IMR-90 (cell line): Measurements from ENCODE around the gene TMX3. TPM values are rescaled to one million over a fixed set of nuclear protein-coding genes. Genes with fewer than 3 reads are reported as not detected.

Experiments used
- ATAC-seq: fragments of 200-7000 bp; cut with Tn5 transposase; 2 replicates; pipeline ENCODE4 v1.9.1; 2020; ENCODE audit warnings: low read depth, mild to moderate bottlenecking, moderate library complexity
- BruUV-seq: library from RNA; stranded (reverse); fragments of 400-500 nt; replicated peaks from 2 replicates; lab custom pipeline; 2021; lab: Mats Ljungman, UMichigan
- CTCF ChIA-PET: fragments of 300-600 bp; formaldehyde crosslinking; extraction: SDS; loops from one replicate; lab custom pipeline; 2021; ENCODE audit warnings: antibody characterized with exemption; lab: Yijun Ruan, JAX
- POLR2A ChIA-PET: fragments of 300-600 bp; sonication (Branson Sonifier 250); formaldehyde crosslinking; loops from one replicate; lab custom pipeline; 2022; ENCODE audit warnings: antibody characterized with exemption; ENCODE audit not compliant: unreplicated experiment; lab: Charles Lee
- DNase-seq: peaks from one replicate; pipeline ENCODE4 v3.0.0; 2013
- H2AFZ ChIP-seq: replicated peaks from 2 replicates; pipeline ENCODE3; 2013; ENCODE audit warnings: low read length, mild to moderate bottlenecking; ENCODE audit not compliant: poor library complexity
- H2AK5ac ChIP-seq: 2 replicates; pipeline ENCODE4 v1.6.1; 2013; ENCODE audit warnings: low read depth, low read length, inconsistent platforms
- H2AK9ac ChIP-seq: replicated peaks from 2 replicates; pipeline ENCODE3; 2013; ENCODE audit warnings: mild to moderate bottlenecking, low read depth, low read length, moderate library complexity; ENCODE audit not compliant: poor library complexity
- H2BK120ac ChIP-seq: 2 replicates; pipeline ENCODE4 v1.6.1; 2013; ENCODE audit warnings: low read depth, low read length, inconsistent platforms
- H2BK15ac ChIP-seq: 3 replicates; pipeline ENCODE4 v1.6.1; 2013; ENCODE audit warnings: low read depth, low read length, inconsistent platforms
- H2BK20ac ChIP-seq: 2 replicates; pipeline ENCODE4 v1.6.1; 2013; ENCODE audit warnings: low read depth, mild to moderate bottlenecking, inconsistent platforms, low read length, moderate library complexity
- H2BK5ac ChIP-seq: 2 replicates; pipeline ENCODE4 v1.6.1; 2013; ENCODE audit warnings: mild to moderate bottlenecking, low read depth, low read length, inconsistent platforms; ENCODE audit not compliant: poor library complexity, severe bottlenecking
- H3K14ac ChIP-seq: replicated peaks from 2 replicates; pipeline ENCODE4 v1.6.1; 2013; ENCODE audit warnings: low read depth, low read length, inconsistent platforms
- H3K18ac ChIP-seq: 2 replicates; pipeline ENCODE4 v1.6.1; 2013; ENCODE audit warnings: low read depth, low read length, control low read depth
- H3K23ac ChIP-seq: 2 replicates; pipeline ENCODE4 v1.6.1; 2013; ENCODE audit warnings: low read depth, low read length, inconsistent platforms
- H3K27ac ChIP-seq: 2 replicates; pipeline ENCODE4 v1.5.1; 2013; ENCODE audit warnings: mild to moderate bottlenecking, control low read depth, low read length; ENCODE audit not compliant: insufficient read depth
- H3K27me3 ChIP-seq: 2 replicates; pipeline ENCODE4 v1.6.1; 2013; ENCODE audit warnings: low read length; ENCODE audit not compliant: control insufficient read depth, insufficient read depth
- H3K36me3 ChIP-seq: 2 replicates; pipeline ENCODE4 v1.6.1; 2013; ENCODE audit warnings: low read length, mixed read lengths; ENCODE audit not compliant: control insufficient read depth, insufficient read depth
- H3K4ac ChIP-seq: 2 replicates; pipeline ENCODE4 v1.6.1; 2013; ENCODE audit warnings: low read depth, low read length, inconsistent platforms
- H3K4me1 ChIP-seq: 2 replicates; pipeline ENCODE4 v1.6.1; 2013; ENCODE audit warnings: low read length, mixed read lengths; ENCODE audit not compliant: control insufficient read depth, insufficient read depth
- H3K4me2 ChIP-seq: 2 replicates; pipeline ENCODE4 v1.6.1; 2013; ENCODE audit warnings: low read depth, mild to moderate bottlenecking, control low read depth, low read length, moderate library complexity
- H3K4me3 ChIP-seq: 2 replicates; pipeline ENCODE4 v1.5.1; 2013; ENCODE audit warnings: low read depth, mild to moderate bottlenecking, control low read depth, low read length, moderate library complexity; ENCODE audit not compliant: insufficient read depth
- H3K56ac ChIP-seq: 2 replicates; pipeline ENCODE4 v1.6.1; 2013; ENCODE audit warnings: low read length, inconsistent platforms; ENCODE audit not compliant: insufficient read depth; ENCODE audit errors: extremely low read depth
- H3K79me1 ChIP-seq, 2 experiments: 2 replicates each; pipeline ENCODE4 v1.6.1; 2013; ENCODE audit warnings: low read length in 2 of 2, inconsistent platforms in 1 of 2, low read depth in 1 of 2
- H3K9ac ChIP-seq: 2 replicates; pipeline ENCODE4 v1.6.1; 2013; ENCODE audit warnings: low read depth, low read length, control low read depth
- H3K9me1 ChIP-seq: 2 replicates; pipeline ENCODE4 v1.6.1; 2013; ENCODE audit warnings: low read length, inconsistent platforms; ENCODE audit not compliant: insufficient read depth
- H3K9me3 ChIP-seq: 2 replicates; pipeline ENCODE4 v1.6.1; 2013; ENCODE audit warnings: low read length; ENCODE audit not compliant: control insufficient read depth, insufficient read depth
- H4K20me1 ChIP-seq: 2 replicates; pipeline ENCODE4 v1.6.1; 2013; ENCODE audit warnings: low read length, inconsistent platforms; ENCODE audit not compliant: insufficient read depth
- H4K5ac ChIP-seq: 2 replicates; pipeline ENCODE4 v1.6.1; 2013; ENCODE audit warnings: mild to moderate bottlenecking, low read depth, low read length, control low read depth
- H4K8ac ChIP-seq, 2 experiments: 2 replicates each; pipeline ENCODE4 v1.6.1; 2013; ENCODE audit warnings: low read depth in 2 of 2, low read length in 2 of 2, control low read depth in 1 of 2, inconsistent platforms in 1 of 2
- H4K91ac ChIP-seq: 2 replicates; pipeline ENCODE4 v1.6.1; 2013; ENCODE audit warnings: low read depth, low read length, inconsistent platforms; ENCODE audit not compliant: insufficient read depth
- RAD21 ChIP-seq: IDR thresholded peaks from 2 replicates; pipeline ENCODE4 v1.6.1; 2012; ENCODE audit warnings: low read length, improper control_type of control experiment
- WGBS, 2 experiments: methylation state at CpG; one replicate each; pipeline versions ENCODE4 v1.1.5 to v1.1.7; 2013; ENCODE audit warnings: missing lambda C conversion rate in 2 of 2; ENCODE audit not compliant: insufficient read length in 1 of 2; ENCODE audit errors: extremely low coverage in 2 of 2; 5-methylcytosine and 5-hydroxymethylcytosine counted together
- dilution Hi-C: fragments of 300-500 bp; cut with HindIII; formaldehyde crosslinking; loops from one replicate; pipeline ENCODE4 v1.14.3; 2018; ENCODE audit warnings: low sequenced_read_pairs; ENCODE audit not compliant: unreplicated experiment
- in situ Hi-C: fragments of 300-500 bp; cut with MboI; formaldehyde crosslinking; loops from 3 replicates; pipeline ENCODE4 v1.14.3; 2019; ENCODE audit warnings: low sequenced_read_pairs, inconsistent platforms, mixed read lengths
- intact Hi-C: fragments of 100-400 bp; cut with micrococcal nuclease; formaldehyde crosslinking; loops from 2 replicates; pipeline ENCODE4 v1.10.0; 2022
- polyA plus RNA-seq, 3 experiments: library from polyadenylated mRNA; depleted of rRNA; stranded (reverse); fragments of >200 nt; gene quantifications; 2 replicates each; pipeline ENCODE4 v1.2.3, GENCODE V29; 2012; ENCODE audit warnings: low replicate concordance in 1 of 3
- total RNA-seq: library from RNA; depleted of rRNA; stranded (reverse); fragments of >200 nt; gene quantifications from 2 replicates; pipeline ENCODE4 v1.2.3, GENCODE V29; 2012

TMX3 gene
- total and polyA plus RNA-seq, 2 of the 4 experiments (the other 2 are of a cell fraction): 22.8 to 50.5 TPM

DNA sequence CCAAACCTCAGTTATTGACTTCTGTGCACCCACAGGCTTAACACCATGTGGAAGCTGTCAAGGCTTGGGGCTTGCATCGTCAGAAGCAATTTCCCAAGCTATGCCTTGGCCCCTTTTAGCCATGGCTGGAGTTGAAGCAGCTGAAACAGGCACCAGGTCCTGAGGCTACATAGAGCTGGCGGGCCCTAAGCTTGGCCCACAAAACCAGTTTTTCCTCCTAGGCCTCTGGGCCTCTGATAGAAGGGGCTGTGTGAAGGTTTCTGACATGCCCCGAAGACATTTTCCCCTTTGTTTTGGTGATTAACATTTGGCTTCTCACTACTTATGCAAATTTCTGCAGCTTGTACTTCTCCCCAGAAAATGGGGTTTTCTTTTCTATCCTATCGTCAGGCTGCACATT is 9.1 kb upstream of the TMX3 start:
- dilution Hi-C loops (no loop called here), intact Hi-C loops (no loop called here)
- CTCF ChIA-PET: no interaction called here

More for the DNA sequence above, 9.1 kb upstream of the TMX3 start:
- Histone ChIP-seq H3K56ac (no peak overlapping the region), H3K4me3 (no peak overlapping the region), H4K20me1 (no peaks in the 10 kb centered on the region), H4K8ac (no peak overlapping the region), H3K9me1 (no peaks in the 10 kb centered on the region), H3K27ac (no peak overlapping the region), H3K4me1 (no peaks in the 10 kb centered on the region; the same call in 1 of the 2 replicates), H2AFZ (no peak overlapping the region), H4K5ac (no peak overlapping the region), H3K36me3 (no peaks in the 10 kb centered on the region), H3K18ac (no peak overlapping the region), H4K91ac (no peak overlapping the region), H2BK20ac (no peak overlapping the region), H3K14ac (no peak overlapping the region), H3K9me3 (no peaks in the 10 kb centered on the region), H2AK5ac (no peak overlapping the region), H3K79me1 (no peaks in the 10 kb centered on the region), H3K27me3 (no peaks in the 10 kb centered on the region), H2AK9ac (no peak overlapping the region), H3K4ac (no peak overlapping the region), H2BK15ac (no peak overlapping the region), H3K4me2 (no peak overlapping the region), H3K23ac (no peak overlapping the region), H3K9ac (no peak overlapping the region), H2BK5ac (no peak overlapping the region), H2BK120ac (no peak overlapping the region)
- WGBS, 2 experiments: 83% methylated on average over 2 of the region's 4 CpGs; no CpG with 5 or more reads in 1 of the 2 experiments
- no TSS peak for BruUV-seq
- POLR2A ChIA-PET: no interaction called here
- in situ Hi-C loops: no loop called here
- DNase-seq (no peak), ATAC-seq (no peak)
- TF ChIP-seq RAD21: no peak
